Measurements from ENCODE around the gene EMC7.
"Not testable (repeated sequence)": the region's sequence is repeated elsewhere in the genome, so short reads cannot be mapped to it uniquely, and the experiment has no call there.

DNA sequence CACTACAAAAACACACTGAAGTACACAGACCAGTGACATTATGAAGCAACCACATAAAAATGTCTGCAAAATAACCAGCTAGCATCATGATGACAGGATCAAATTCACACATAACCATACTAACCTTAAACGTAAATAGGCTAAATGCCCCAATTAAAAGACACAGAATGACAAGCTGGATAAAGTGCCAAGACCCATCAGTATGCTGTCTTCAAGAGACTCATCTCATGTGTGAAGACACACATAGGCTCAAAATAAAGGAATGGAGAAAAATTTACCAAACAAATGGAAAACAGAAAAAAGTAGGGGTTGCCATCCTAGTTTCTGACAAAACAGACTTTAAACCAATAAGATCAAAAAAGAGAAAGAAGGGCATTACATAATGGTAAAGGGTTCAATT, 51.3 kb downstream of the EMC7 start:
- TF ChIP-seq CTCF, POLR2A (IDR thresholded peaks at IDR 0.05): not testable (repeated sequence)

All from prostate gland (tissue), 2 donors.